Hematopoietic multipotent progenitor cell (in vitro differentiated cells): Measurements from ENCODE around the gene RPS15. TPM values are rescaled to one million over a fixed set of nuclear protein-coding genes. Genes with fewer than 3 reads are reported as not detected.
A peak's percentile ranks its signal among the peaks of the same experiment; 100 is the strongest.
"Not testable (repeated sequence)": the region's sequence is repeated elsewhere in the genome, so short reads cannot be mapped to it uniquely, and the experiment has no call there.

Experiments
- DNase-seq, 3 donors: peaks; one replicate each; pipeline ENCODE4 v3.0.0-alpha.2; 2011 to 2015; ENCODE audit warnings: low read depth in 2 of 3, low spot score in 2 of 3
- total RNA-seq: library from RNA; depleted of rRNA; stranded (reverse); fragments of >200 nt; gene quantifications from one replicate; pipeline ENCODE4 v1.2.3, GENCODE V29; 2012

The RPS15 gene
- total RNA-seq, 1 donor, result 2,062 TPM

- DNase-seq, result no peak
Observed at GRCh38 chr19:1431759-1432506, 6.3 kb upstream of the RPS15 start.

GRCh38 chr19:1432507-1432887 is 5.7 kb upstream of the RPS15 start:
- DNase-seq, result no peak

- DNase-seq, result no peak
Observed at GRCh38 chr19:1433119-1434039, 4.8 kb upstream of the RPS15 start.

GRCh38 chr19:1434040-1434366 is 4.2 kb upstream of the RPS15 start:
- DNase-seq, result no peak

GRCh38 chr19:1434577-1435060 is 3.6 kb upstream of the RPS15 start:
- no peak for DNase-seq

GRCh38 chr19:1435378-1435989 is 2.7 kb upstream of the RPS15 start:
- no peak for DNase-seq

GRCh38 chr19:1437609-1438008 is 587 bp upstream of the RPS15 start:
- no peak for DNase-seq

GRCh38 chr19:1438933-1439354 is 748 bp downstream of the RPS15 start:
- DNase-seq, result no peak

- DNase-seq, result not testable (repeated sequence)
Observed at GRCh38 chr19:1439525-1440417, 1.6 kb downstream of the RPS15 start.

- DNase-seq, result no peak
Observed at GRCh38 chr19:1440418-1440801, 2.2 kb downstream of the RPS15 start.

GRCh38 chr19:1441022-1441426 is 2.8 kb downstream of the RPS15 start:
- DNase-seq, result no peak

GRCh38 chr19:1441677-1442438 is 3.7 kb downstream of the RPS15 start:
- no peak for DNase-seq

- DNase-seq, result peak; percentile 57 to 72 (median 65)
Observed at GRCh38 chr19:1445185-1445931, 7.2 kb downstream of the RPS15 start.

- no peak for DNase-seq
Observed at GRCh38 chr19:1445932-1446712, 7.9 kb downstream of the RPS15 start.

GRCh38 chr19:1446713-1447481 is 8.7 kb downstream of the RPS15 start:
- peak in 1 of 3 donors; percentile 64 for DNase-seq

GRCh38 chr19:1447504-1447903 is 9.3 kb downstream of the RPS15 start:
- no peak for DNase-seq

- no peak for DNase-seq
Observed at GRCh38 chr19:1447944-1448343, 9.7 kb downstream of the RPS15 start.
